Measurements from ENCODE around the gene HPCAL4. TPM values are rescaled to one million over a fixed set of nuclear protein-coding genes. Genes with fewer than 3 reads are reported as not detected.

Gene HPCAL4
- polyA plus RNA-seq, 5 donors: 0.15 to 0.20 (median 0.16) TPM

- DNase-seq: no peak
These were observed 40.8 kb downstream of the HPCAL4 start for GRCh38 chr1:39650431-39650830.

DNA sequence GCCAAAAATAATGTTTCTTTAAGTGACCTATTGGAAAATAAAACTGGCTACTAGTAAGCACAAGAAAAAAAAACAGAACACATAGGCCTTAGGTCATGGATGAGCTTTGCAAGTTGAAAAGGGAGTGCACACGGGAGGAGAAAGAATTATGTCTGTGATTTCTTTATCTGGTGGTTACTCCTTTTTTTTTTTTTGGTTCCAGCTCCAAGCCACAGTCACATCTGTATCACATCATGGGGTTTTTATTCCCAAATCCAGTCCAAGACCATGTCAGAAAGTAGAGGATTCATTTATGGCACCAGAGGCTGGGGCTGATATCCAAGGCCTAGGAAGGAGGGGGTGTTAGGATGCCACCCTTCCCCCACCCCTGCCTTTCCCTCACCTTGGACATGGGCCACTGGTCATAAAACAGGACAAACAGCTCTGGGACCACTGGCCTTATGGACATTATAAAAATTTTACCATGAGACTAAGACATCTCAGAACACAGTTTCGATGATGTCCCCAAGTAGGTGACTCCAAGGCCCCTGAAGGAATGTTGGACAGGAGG lies 41.5 kb downstream of the HPCAL4 start:
- DNase-seq: no peak

- DNase-seq: no peak
These were observed 42.7 kb downstream of the HPCAL4 start for GRCh38 chr1:39648496-39648895.

GRCh38 chr1:39647247-39647646 lies 44.0 kb downstream of the HPCAL4 start:
- no peak for DNase-seq

- peak; percentile 49 to 52 for DNase-seq
These were observed 44.8 kb downstream of the HPCAL4 start for GRCh38 chr1:39646232-39647081.

DNA sequence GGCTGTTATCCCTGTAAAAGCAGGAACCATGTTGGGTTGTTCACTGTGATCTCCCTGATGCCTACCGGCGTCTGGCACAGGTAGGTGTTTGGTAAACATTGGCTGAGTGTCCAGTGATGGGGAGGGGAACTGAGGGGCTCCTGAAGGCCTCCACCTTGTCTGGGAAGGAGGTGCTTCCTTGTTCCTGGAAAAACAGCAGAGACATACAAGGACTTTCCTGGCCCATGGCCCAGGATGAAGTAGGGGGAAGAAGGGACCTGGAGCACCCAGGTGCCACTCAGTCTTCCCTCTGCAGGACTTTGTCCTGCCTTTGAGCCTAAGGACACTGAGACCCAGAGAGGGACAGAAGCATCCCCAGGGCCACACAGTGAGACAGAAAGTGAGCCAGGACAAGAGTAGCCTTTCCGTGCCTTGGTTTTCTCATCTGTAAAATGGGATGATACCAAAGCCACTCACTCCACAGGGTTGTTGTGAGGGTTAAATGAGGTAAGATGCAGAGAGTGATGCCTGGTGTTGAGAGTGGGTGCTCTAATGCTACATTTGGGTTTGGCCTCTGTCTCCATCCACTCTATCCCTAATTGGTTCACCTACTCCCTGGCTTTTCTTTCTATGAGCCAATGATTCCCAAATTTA lies 45.7 kb downstream of the HPCAL4 start:
- no peak for DNase-seq

DNA sequence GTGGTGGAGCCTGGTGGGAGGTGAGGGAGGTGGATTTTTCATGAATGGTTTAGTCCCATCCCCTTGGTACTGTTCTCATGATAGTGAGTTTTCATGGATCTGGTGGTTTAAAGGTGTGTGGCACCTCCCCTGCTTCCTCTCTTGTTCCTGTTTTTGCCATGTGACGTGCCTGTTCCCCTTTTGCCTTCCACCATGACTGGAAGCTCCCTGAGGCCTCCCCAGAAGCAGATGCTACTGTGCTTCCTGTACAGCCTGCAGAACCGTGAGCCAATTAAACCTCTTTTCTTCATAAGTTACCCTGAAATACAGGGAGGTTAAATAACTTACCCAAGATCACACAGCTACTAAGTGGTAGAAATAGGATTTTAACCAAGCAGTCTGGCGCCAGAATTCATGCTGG lies 47.5 kb downstream of the HPCAL4 start:
- no peak for DNase-seq

DNA sequence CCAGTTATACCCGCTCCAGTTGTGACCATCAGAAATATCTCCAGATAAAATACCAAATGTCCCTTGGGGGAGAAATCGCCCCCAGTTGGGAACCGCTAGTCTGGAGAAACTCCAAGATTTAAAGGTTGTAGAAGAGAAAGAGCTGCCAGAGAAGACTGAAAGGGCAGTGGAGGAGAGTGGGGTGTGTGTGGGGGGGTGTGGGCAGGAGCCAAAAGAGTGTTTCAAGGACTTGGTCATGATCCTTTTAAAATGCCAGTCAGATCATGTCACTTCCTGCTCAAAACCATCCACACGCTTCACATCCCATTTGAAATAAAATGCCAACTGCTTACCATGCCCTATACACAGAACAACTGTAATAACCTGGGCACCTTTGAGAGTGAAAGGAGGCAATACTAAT lies 48.4 kb downstream of the HPCAL4 start:
- no peak for DNase-seq

- DNase-seq: no peak
These were observed 50.4 kb downstream of the HPCAL4 start for GRCh38 chr1:39640861-39641260.

GRCh38 chr1:39639305-39640130 lies 51.7 kb downstream of the HPCAL4 start, which contains the start of gene HEYL:
HEYL (minus strand) TSS chr1:39639643; CDS start chr1:39639625, 18 bp downstream.
- DNase-seq: peak; percentile 54

DNA sequence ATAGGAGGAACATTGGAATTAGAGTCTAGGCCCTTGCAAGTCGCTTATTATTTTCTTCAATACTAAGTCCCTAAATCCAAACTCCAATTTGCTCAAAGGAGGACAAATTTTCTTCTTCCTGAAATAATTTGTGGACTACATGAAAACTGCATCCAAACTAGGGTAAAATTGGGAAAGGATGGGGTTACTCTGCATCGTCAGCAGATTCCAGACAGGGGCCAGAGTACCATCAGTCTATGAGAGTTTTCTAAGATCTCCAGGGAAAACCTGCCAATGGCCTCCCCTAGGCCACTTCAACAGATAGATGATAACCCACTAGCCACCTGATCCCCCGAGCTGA lies 52.3 kb downstream of the HPCAL4 start:
- DNase-seq: no peak

DNA sequence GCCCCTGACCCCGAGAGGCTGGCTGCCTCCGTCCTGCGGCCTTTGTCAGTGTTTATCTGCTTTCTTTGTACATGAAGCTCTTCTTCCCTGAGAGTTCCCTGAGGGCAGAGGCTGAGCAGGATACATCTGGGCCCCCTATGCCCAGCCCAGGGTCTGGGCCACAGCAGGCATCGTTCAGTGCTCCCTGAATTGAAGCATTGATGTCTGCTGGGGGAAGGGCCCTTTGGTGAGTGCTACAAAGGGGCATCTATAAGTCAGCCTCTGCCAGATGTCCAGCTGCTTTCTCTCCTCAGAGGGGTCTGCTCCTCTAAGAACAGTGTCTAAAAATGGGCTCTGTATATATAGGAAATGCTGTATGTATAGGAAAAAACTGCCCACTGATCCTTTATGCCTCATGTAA lies 53.9 kb downstream of the HPCAL4 start:
- no peak for DNase-seq

GRCh38 chr1:39635871-39636210 lies 55.4 kb downstream of the HPCAL4 start:
- no peak for DNase-seq

DNA sequence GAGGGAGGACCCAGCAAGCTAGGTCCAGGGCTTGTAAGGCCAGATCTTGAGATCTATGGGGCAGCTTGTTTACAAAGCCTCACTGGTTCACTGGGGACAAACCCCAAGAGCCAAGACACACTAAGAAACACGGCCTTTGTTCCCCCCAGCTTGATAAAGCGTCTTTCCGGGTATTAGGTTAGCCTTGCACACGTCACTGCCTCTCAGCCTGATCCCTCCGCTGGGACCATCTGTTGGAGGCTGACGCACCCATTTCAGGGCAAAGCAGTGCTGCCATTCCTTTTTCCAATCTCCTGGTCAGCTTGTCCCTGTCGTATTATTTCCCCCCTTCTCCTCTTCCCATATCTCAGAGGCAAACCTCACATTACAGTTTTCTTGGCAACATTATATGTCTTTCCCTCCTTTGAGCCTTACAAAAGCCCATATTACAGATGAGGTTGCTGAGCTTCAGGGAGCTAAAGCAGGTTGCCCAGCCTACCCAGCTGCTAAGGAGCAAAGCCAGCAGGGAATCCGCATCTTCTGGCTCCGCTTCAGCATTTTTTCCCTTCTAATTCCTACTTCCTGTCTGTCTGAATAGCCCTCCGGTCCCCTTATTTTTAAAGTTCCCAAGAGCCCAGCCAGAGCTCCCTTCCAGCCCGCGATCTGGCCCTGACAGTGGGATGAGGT lies 55.9 kb downstream of the HPCAL4 start:
- DNase-seq: no peak

- no peak for DNase-seq
These were observed 57.8 kb downstream of the HPCAL4 start for GRCh38 chr1:39633422-39633821.

DNA sequence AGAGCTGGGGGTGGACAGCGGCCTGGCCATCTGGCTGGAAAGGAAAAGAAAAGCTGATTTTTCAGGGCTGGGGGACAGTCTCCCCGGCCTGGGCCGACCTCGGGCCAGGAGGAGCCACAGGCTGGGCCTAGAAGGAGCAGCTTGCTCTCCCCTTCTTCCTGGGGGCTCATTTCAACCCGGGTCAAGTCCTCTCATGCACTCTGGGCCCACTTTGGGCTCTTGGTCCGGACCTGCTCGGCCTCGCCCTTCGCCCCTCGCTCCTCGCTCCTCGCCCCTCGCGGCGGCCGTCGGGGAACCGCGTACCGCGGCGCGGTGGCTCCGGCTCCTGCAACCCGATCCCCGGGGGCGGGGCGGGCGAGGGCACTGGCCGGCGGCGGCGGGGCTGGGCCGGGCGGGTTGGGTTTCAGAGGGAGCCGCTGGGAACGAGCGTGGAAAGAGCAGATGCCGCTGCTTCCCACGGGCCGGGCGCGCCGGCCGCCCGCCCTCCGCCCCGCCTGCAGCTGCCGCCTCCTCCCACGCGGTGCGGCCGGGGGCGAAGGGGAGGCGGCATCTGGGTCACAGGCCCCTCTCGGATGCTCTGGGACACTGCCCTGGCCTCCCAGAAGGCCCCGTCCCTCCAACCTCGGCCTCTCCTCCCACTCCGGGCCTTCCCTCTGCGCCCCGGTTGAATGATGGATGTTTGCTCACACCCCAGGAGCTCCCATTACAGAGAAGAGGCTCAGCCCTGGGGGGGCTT lies 58.4 kb downstream of the HPCAL4 start:
- peak; percentile 38 to 41 for DNase-seq

DNA sequence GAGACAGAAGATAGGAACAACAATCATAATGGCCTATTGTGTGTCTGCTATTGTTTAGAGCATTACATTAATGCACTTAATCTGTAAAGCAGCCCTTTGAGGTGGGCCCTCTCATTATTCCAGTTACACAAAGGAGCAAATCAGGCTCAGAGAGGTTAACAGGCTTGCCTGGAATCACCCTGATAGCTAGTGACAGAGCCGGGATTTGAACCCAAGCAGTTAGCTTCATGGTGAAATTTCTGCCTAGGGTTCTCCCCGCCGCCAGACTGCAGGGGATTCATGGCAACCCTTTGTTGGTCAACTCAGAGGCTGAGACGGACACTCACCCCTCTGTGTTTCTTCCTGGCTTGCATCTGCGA lies 58.9 kb downstream of the HPCAL4 start:
- DNase-seq: no peak

GRCh38 chr1:39631361-39632322 lies 59.6 kb downstream of the HPCAL4 start:
- no peak for DNase-seq

DNA sequence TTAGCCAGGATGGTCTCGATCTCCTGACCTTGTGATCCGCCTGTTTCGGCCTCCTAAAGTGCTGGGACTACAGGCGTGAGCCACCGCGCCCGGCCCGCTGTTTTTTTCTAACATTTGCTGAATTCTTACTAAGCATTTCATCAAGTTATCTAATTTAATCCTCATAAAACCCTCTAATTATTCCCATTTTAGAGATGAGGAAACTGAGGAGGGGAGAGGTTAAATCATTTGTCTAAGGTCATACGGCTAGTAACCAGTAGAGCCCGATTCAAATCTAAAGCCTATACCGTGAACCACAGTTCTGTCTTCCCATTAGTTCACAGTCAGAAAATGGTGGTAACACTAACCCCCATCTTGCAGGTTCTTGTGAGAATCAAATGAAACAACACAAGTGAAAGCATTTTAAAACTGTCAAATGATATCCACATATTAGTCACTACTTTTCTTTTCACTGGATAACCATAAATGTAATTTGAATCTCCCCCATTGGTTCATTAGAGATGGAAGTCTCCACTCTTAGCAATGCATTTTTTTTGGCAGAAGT lies 62.4 kb downstream of the HPCAL4 start:
- no peak for DNase-seq

Data from right lung (tissue), 5 donors.